ENCODE measurements around the gene PLD3.
"Not testable (repeated sequence)": the region's sequence is repeated elsewhere in the genome, so short reads cannot be mapped to it uniquely, and the experiment has no call there.

PLD3 gene

DNA sequence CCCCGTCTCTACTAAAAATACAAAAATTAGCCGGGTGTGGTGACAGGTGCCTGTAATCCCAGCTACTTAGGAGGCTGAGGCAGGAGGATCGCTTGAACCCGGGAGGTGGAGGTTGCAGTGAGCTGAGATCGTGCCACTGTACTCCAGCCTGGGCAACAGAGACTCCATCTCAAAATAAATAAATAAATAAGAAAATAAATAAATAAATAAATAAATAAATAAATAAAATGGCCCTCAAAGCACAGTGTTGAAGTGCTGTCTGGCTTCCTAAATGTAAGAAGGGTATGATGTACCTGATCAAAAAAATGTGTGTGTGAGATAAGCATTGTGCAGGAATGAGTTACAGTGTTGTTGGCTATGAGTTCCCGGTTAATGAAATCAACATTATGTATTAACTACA lies 15.4 kb upstream of the PLD3 start:
- DNase-seq = not testable (repeated sequence)

DNA sequence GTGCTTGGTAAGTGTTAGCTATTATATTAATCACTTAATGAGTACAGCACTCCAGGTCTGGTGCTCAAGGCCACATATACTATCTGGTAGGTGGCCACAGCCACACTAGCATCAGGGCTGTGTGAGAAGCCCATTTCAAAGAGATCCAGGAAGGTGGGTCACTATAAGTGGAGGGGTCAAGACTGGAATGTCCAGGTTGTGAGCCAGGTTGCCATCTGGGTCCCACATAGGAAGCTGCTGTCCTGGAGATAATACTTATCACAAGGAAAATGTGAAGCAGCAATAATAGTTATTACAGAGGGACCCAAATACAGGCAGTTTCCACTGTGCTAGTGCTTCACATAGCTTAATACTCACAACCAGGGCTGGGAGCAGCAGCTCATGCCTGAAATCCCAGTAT lies 13.4 kb upstream of the PLD3 start:
- no peak for DNase-seq

DNA sequence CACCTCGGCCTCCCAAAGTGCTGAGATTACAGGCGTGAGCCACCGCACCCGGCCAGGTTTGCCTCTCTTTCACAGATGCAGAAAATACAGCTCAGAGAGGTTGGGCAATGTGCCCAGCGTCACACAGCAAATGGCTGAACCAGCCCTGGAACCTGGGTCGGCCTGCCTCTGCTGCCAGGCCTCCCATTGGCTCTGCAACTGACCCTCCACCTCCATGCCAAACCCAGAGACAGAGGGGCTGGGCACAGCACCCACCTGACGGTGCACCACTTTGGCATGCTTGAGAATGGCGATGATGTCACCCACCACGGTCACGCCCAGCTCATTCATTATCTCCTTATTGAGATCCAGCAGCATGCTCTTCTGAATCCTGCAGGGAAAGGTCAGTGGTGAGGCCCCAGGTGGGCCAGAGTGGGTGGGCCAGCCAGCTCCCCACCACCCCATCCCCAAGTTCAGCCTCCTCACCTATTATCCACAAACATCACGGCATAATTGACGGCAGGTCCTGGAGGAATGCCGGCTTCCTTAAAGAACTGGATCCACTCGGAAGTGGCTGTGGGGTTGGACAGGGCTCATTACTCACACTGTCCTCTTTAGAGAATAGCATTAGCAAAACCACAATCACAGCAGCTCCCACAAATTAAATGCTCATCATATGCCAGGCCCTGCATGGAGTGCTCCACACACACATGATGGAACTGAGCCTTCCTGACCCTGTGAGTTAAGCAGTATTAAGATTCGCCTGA lies 12.5 kb upstream of the PLD3 start:
- no peak for DNase-seq

DNA sequence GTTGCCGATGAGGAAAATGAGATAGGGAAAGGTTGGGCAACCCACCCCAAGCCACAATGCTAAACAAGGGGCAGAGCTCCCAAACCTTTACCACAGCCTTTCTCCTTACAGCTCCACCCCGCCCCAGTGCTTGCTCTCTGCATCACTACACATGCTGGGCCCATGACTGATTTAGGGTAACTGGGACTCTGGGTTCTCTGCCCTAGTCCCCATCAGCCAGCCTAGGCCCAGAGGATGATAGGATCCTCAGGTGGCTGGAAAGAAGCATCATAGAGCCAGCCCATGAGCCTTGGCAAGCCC lies 11.9 kb upstream of the PLD3 start:
- no peak for DNase-seq

DNA sequence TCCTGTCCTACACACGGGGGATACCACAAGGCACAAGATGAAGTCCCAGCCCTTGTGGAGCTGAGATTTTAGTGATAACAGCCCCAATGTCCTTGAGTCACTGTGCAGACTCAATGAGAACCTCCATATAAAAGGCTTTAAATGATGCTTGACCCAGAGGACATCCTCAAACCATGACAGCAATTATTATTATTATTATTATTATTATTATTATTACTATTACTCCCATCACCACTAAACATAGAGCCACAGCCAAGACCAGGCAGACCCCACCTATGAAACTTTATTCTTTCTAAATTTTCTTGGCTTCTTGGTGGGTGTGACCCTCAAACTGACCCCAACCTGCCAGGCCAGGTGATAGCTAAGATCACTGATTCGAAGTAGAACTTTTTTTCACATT lies 11.4 kb upstream of the PLD3 start:
- no peak for DNase-seq

DNA sequence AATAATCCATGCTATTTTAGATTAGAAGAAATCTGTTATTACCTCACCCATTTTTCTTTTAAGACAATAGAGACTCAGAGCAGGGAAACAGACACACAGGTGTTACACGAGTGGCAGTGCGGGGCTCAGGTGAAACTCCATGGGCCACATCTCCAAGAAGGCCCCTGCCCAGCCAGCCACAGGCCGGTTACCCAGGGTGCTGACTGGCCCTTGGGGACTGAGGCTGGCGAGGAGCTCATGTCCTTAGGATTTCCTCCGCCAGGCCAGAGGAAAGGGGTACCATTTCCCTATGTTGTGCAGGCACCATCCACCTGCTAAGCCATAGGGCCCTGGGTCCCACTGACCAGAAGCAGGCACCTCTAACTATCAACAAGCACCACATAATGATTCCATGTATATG lies 10.9 kb upstream of the PLD3 start:
- no peak for DNase-seq

DNA sequence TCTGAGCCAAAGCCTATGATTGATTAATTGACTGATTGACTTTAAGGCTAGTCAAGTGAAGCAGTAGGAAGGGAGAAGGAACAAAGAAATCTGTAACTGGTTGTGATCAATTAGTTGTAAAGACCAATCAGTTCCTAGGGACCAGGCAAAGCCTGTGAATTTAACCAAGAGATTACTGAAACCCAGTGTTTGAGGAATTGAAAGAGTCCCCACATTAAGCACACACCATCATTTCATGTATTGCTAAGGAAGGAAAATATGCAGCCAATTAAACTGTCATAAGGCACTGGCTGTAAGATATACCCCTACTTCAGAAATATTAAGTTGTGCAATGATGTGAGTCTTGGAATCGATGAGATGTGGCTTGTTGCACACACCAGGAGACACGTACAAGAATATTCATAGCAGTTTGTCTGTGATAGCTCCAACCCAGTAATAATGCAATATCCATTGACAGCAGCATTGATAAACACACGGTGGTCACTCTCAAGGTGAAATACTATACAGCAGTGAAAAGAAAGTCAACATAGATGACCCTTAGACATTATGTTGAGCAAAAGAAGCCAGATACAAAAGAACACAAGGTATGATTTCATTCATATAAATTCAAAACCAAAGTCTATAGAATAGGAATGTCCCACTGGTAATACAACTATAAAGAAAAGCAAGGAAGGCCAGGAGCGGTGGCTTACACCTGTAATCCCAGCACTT lies 9.3 kb upstream of the PLD3 start:
- DNase-seq = no peak

DNA sequence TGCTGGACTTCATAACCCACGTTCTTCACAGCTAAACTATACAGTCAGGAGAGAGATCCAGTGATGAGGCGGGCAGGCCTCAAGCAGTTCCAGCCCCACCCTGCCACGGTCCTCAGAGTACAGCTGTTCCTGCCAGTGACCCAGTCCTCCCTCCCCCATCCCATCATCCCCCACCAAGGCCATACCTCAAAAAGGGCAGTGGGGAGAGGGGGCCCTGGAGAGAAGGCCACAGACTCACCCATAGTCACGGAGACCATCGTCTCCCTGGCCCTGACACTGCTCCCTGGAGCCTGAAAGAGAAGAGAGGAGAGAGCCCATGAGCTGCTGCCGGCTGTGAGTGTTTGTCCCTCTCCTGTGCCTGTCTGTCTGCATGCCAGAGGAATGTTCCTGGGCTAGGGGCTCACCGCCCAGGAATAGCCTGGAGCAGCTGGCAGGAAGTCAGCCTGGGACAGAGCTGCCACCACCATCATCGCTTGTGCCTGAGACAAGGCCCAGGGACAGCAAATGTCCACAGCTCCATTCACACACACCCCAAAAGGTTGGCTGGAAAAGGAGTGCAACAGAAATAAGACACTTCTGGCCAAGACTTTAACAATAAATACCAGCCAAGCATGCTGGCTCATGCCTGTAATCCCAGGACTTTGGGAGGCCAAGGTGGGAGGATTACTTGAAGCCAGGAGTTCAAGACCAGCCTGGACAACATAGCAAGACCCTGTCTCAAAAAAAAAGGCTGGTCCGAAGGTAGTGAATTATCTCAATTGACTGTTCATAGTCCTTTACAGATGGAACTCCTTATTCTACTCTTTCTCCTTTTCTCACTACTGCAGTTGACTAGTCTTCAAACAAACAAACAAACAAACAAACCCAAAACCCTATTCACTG lies 6.7 kb upstream of the PLD3 start:
- DNase-seq = no peak

DNA sequence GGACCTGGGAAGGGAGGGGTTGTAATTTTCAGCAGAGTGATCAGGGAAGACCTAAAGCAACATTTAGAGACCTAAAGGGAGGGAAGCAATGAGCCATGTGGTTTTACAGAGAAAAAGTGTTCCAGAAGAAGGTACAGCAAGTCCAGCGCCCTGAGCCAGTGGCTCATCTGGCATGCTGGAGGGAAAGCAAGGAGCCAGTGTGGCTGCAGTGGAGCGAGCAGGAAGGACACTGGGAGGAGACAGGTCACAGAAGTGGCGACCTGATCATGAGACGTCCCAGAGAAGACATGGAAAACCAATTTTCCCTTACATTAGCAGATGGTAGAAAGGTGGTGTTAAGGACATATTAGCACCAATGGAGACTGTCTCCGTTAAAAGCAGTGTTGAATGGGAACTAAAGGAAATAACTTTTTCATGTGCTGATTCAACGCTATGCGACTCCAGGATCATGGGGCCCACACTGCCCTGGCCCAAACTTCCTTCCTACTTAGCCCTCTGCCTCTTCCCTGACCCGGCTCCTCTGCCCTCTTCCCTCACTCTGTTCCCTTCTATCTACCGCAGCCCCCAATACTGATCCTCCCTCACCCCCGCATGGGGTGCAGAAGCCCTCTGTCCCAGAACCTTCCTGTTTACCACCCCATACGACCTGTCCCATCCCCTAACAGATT lies 5.7 kb upstream of the PLD3 start:
- no peak for DNase-seq

DNA sequence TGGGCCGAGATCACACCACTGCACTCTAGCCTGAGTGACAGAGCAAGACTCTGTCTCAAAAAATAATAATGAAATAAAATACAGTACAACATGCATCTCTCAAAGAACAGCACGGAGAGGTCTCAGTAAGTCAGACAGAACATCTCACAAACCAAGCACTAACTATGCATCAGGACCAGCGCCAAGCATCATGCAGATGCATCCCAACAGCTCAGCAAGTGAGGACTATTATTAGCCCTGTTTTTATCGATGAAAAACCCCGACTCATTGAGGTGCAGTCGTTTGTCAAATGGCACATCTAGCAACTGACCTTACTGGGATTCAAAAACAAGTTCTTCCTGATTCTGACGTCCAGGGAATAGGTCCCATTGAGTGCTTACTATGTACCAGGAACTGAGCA lies 4.1 kb upstream of the PLD3 start:
- no peak for DNase-seq

DNA sequence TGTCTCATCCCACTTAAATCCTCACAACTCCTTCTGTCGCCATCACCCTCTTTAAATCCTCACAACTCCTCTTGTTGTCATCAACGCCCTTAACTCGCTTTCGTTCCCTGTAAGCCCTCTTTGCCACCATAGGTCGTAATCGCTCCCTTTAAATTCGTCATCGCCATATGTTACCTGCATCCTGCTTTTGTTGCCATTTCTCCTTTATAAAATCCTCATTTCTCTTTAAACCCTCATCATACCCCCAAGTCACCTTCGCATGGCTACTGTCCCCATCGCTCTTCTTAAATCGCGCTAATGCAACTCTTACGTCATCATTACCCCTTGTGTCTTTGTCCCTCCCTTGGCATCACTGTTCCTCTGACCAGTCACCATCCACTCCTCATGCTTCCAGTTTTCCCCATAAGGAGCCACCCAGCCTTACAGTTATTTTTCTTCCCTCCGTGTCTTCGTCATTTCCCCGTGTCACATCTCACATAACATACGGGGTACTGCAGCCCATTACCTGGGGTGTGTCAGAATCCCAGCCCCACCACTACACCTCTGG lies 539 bp downstream of the PLD3 start:
- DNase-seq = no peak

DNA sequence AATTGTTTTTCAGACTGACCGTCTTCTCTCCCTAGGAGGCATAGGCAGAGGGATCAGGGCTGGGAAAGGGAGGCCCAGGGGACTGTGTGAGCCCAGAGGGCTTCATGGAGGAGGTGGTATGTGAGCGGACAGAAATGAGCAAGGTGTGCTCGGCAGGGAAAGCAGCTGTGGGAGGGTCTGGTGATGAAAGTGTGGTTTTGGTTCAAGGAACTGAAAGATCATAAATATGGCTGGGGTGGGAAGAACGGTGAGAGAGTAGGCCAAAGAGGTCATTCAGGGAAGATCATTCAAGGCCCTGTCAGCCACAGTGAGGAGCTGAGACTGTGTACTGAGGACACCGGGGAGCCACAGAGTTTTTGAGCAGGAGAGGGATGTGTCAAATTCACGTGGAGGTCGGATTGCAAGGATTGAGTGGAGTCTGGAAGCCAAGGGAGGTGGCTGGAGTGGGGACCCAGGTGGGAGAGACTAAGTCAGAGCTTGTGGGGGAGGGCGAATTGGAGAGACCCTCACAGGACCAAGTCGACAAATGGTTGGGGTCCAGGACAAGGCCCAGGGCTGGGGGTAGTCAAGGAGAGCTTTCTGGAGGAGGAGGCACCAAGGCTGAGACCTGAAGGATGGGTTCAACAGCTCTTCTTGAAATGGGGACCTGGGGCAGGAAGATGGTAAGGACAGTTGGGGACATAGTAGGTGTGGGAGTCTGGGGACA lies 7.6 kb downstream of the PLD3 start:
- DNase-seq = no peak

DNA sequence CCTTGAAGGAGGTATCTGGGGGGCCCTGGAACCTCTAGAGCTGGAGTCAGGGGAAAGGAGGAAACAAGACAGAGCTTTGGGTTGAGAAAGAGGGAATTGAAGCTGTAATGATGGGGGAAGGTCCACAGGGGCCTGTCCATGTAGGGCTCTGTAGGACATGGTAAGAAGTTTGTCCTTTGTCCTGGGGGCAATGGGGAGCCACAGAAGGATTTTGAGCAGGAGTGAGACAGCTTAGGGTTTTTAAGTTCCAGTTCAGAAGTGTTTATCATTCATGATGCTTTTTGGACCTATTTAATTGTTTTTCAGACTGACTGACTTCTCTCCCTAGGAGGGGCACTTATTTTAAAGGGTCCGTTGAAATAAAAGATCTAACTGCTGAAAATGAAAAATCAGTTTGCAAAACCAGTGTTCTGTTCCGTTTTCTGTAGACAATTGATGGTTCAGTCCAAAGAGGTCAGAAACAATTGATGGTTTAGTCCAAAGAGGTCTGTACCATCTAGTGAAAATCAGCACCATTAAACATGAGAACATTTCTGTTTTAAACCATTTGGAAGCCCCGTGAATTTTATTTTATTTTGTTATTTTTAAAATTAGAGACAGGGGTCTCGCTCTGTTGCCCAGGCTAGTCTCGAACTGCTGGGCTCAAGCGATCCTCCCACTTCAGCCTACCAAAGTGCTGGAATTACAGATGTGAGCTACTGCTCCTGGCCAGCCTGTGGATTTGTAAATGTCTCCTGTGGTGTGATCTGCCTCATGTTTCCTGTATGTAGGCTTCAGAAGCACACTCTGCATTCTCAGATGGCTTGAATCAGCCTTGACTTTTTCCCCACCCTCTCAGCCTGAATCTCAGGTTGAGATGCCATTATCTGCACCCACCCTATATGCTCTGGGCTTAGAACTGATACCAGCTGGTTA lies 8.4 kb downstream of the PLD3 start:
- DNase-seq = no peak

DNA sequence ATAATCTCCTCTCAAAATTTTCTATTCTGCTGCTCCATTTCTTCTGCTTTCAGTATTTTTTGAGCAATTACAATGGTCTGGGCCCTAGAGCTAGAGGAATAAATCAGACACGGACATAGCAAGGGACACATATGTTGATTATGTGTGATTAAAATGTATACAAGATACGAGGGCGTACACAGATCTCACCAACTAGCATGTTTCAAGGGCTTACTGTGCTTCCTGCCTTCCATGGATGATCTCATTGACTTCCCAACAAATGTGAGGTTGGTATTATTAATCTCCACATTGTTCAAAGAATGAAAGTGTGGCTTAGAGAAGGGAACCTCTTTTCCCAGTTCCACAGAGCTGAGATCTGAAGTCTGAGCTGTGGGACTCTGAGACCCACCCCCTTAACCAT lies 9.1 kb downstream of the PLD3 start:
- DNase-seq = no peak

DNA sequence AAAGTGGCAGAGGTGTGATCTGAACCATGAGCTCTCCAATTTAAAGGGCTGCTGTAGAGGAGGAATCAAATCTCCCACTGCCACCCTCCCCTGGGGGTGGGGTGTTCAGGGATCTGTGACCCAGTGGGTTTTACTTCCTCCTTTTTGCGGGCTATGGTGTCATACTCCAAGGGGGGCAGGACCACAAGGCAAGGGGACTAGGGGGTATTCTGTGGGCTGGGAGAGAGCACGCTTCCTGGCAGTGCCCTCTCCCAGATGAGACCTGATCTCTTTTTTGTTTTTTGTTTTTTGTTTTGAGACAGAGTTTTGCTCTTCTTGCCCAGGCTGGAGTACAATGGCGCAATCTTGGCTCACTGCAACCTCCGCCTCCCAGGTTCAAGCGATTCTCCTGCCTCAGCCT lies 10.3 kb downstream of the PLD3 start:
- no peak for DNase-seq

DNA sequence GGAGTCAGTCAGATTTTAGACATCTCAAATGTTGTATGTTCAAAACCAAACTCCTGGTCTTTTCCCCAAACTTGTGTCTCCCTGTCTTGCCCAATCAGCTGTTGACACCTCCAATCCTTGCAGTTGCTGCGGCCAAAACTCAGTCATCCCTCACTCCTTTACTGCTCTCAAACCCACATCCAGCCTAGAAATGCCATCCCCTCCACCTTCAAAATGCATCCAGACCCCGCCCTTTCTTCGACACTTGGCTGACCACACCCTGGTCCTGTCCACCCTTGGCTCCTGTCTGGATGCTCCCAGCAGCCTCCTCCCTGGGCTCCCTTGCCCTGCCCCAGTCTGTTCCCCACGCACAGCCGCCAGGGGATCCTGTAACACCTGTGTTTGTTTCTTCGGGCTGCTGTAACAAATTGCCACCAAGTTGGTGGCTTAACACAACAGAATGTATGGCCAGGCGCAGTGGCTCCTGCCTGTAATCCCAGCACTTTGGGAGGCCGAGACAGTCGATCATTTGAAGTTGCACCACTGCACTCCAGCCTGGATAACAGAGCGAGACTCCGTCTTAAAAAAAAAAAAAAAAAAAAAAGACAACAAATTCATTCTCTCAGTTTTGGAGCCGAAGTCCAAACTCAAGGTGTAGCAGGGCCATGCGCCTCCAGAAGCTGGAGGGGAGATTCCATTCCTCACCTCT lies 11.7 kb downstream of the PLD3 start:
- no peak for DNase-seq

DNA sequence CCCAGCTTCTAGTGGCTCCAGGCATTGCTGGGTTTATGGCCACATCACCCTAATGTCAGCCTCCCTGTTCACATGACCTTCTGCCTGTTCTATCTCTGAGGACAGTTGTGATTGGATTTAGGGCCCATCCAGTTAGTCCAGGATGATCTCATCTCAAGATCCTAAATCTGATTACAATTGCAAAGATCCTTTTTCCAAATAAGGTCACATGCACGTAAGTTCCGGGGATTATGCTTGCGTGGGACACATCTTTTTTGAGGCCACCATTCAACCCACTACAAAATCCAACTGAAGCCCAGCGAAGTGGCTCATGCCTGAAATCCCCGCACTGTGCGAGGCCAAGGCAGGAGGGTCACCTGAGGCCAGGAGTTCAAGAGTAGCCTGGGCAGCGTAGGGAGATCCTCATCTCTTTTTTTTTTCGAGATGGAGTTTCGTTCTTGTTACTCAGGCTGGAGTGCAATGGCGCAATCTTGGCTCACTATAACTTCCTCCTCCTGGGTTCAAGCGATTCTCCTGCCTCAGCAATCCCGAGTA lies 12.3 kb downstream of the PLD3 start:
- no peak for DNase-seq

DNA sequence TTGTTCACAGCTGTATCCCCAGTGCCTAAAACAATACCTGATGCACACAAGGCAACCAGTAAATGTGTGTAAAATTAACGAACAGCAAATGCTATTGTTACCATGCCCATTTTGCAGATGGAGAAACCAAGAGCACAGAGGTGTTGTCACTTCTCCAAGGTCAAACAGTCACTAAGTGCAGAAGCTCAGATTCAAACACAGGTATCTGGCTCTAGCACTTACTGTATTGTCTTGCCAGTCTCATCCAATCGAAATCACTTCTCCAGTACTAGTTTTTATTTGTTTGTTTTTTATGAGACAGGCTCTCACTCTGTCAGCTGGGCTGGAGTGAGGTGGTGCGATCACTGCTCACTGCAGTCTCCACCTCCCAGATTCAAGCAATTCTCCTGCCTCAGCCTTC lies 13.7 kb downstream of the PLD3 start:
- no peak for DNase-seq

DNA sequence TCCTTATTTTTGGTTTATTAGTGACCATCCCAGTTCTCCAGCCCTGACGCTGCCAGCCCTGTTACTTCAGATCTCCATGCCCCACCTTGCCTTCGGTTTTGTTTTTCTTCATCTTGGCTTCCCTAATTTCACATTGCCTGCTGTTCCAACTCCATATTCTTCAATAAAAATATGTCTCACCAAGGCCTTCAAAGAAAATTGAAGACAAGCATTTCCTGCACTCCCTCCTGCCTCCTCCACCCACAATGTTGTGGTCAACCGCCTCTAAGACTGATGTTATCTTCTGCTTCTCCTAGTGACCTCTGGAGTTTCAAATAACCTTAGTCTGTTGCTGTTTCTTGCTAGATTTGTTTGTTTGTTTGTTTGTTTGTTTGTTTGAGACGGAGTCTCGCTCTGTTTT lies 14.6 kb downstream of the PLD3 start:
- DNase-seq = no peak

DNA sequence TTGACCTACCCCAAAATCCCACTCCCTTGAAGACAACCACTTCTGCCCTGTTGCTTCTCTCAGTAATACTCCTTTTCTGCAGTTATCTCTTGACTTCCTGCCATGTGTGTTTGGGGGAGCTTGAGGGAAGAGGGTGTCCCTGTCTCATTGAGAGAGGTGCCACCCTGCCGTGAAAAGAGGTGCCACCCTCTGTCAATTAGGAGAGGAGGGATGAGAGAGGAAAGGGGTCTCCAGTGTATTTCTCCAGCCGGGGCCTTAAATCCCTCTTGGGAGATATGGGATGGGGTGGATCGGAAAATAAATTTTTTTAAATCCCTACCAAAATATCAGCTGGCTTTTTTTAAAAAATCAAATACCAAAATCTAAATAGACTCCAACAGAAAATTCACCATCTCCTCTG lies 16.5 kb downstream of the PLD3 start:
- no peak for DNase-seq

Data from NCI-H2107 (cell line).